ENCODE measurements around the gene TRIM22. TPM values are rescaled to one million over a fixed set of nuclear protein-coding genes. Genes with fewer than 3 reads are reported as not detected.

TRIM22 gene
- total and polyA plus RNA-seq, 9 of the 15 experiments (the other 6 are each of a cell fraction or from before 2014, with no cell fraction given) = 0.06 to 1.1 (median 0.18) TPM; not detected in 2

- peak; percentile 38; the same call in 1 of the 2 replicates for TF ChIP-seq REST (IDR thresholded peaks at IDR 0.05; ENCODE audit: borderline replicate concordance)
- TF ChIP-seq REST (CRISPR knock-in tag; IDR thresholded peaks at IDR 0.05; ENCODE audit: low read depth) = no peak
- no peak for TF ChIP-seq KLF10 (CRISPR knock-in tag; IDR thresholded peaks at IDR 0.05)
- TF ChIP-seq ARID3A (IDR thresholded peaks at IDR 0.05; ENCODE audit: borderline replicate concordance, low read depth, low read length) = 0 out of 2 replicates have a peak, but pooled peaks have one; percentile 39
These were observed 22.9 kb downstream of the TRIM22 start (continued) for GRCh38 chr11:5712507-5712906.

Data from K562 (cell line).